HG03432 (cell line): ENCODE measurements around the gene IL1RAPL1.

Source experiments
- ATAC-seq: cut with Tn5 transposase; IDR thresholded peaks from one replicate; pipeline ENCODE4 v1.9.1; 2021; ENCODE audit warnings: mild to moderate bottlenecking, moderate library complexity; ENCODE audit not compliant: unreplicated experiment

Gene IL1RAPL1

GRCh38 chrX:28625223-28625622 lies 38.0 kb downstream of the IL1RAPL1 start:
- no peak for ATAC-seq

GRCh38 chrX:28626515-28626914 lies 39.3 kb downstream of the IL1RAPL1 start:
- no peak for ATAC-seq

- ATAC-seq: no peak
Measured at GRCh38 chrX:28628120-28628519, 40.9 kb downstream of the IL1RAPL1 start.

- no peak for ATAC-seq
Measured at GRCh38 chrX:28638775-28639174, 51.5 kb downstream of the IL1RAPL1 start.

GRCh38 chrX:28639451-28639850 lies 52.2 kb downstream of the IL1RAPL1 start:
- no peak for ATAC-seq

GRCh38 chrX:28649541-28649940 lies 62.3 kb downstream of the IL1RAPL1 start:
- no peak for ATAC-seq

GRCh38 chrX:28651186-28651585 lies 63.9 kb downstream of the IL1RAPL1 start:
- no peak for ATAC-seq

- no peak for ATAC-seq
Measured at GRCh38 chrX:28659269-28659668, 72.0 kb downstream of the IL1RAPL1 start.

- ATAC-seq: no peak
Measured at GRCh38 chrX:28665778-28666177, 78.5 kb downstream of the IL1RAPL1 start.

- no peak for ATAC-seq
Measured at GRCh38 chrX:28668303-28668702, 81.1 kb downstream of the IL1RAPL1 start.

GRCh38 chrX:28668957-28669356 lies 81.7 kb downstream of the IL1RAPL1 start:
- no peak for ATAC-seq

GRCh38 chrX:28670074-28670473 lies 82.8 kb downstream of the IL1RAPL1 start:
- ATAC-seq: no peak

- no peak for ATAC-seq
Measured at GRCh38 chrX:28675173-28675572, 87.9 kb downstream of the IL1RAPL1 start.

- no peak for ATAC-seq
Measured at GRCh38 chrX:28693101-28693500, 105.9 kb downstream of the IL1RAPL1 start.

GRCh38 chrX:28697732-28698131 lies 110.5 kb downstream of the IL1RAPL1 start:
- no peak for ATAC-seq

- no peak for ATAC-seq
Measured at GRCh38 chrX:28701222-28701621, 114.0 kb downstream of the IL1RAPL1 start.

- no peak for ATAC-seq
Measured at GRCh38 chrX:28706964-28707363, 119.7 kb downstream of the IL1RAPL1 start.

GRCh38 chrX:28709421-28709820 lies 122.2 kb downstream of the IL1RAPL1 start:
- ATAC-seq: no peak

- ATAC-seq: no peak
Measured at GRCh38 chrX:28717864-28718263, 130.6 kb downstream of the IL1RAPL1 start.

- ATAC-seq: no peak
Measured at GRCh38 chrX:28718450-28718849, 131.2 kb downstream of the IL1RAPL1 start.

GRCh38 chrX:28719620-28720019 lies 132.4 kb downstream of the IL1RAPL1 start:
- no peak for ATAC-seq

- ATAC-seq: no peak
Measured at GRCh38 chrX:28752330-28752729, 165.1 kb downstream of the IL1RAPL1 start.

- no peak for ATAC-seq
Measured at GRCh38 chrX:28756175-28756574, 168.9 kb downstream of the IL1RAPL1 start.

- no peak for ATAC-seq
Measured at GRCh38 chrX:28756647-28757046, 169.4 kb downstream of the IL1RAPL1 start.
